ENCODE measurements around the gene TPBGL.
A peak's percentile ranks its signal among the peaks of the same experiment; 100 is the strongest.

The TPBGL gene

DNA sequence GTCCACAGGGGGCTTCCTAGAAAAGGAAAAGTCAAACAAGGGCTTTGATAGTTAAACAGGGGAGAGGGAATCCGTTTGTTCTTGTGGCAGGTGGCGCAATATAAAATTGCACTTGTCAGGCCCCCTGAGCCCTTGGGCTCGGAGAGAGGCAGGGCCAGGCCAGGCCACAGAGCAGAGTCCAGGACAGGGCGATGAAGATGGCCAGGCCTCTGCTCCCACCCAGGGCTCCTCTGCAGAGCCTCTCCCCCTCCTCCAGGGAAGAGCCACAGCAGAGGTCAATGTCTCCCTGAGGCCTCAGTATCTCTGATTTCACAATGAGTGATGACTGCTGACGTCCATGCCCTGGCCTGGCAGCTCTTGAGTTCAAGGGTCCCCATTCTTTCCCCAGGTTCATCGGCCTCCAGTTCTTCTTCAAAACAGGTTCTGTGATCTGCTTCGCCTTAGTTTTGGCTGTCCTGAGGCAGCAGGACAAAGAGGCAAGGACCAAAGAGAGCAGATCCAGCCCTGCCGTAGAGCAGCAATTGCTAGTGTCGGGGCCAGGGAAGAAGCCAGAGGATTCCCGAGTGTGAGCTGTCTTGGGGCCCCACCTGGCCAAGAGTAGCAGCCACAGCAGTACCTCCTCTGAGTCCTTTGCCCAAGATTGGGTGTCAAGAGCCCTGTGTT, 36.4 kb upstream of the TPBGL start:
- Histone ChIP-seq H3K36me3 (replicated peaks) (no peaks in the 10 kb centered on the region), H3K27me3 (replicated peaks) (peaks cover 2% of the 10 kb centered on the region), H3K4me3 (ENCODE audit: low read depth, low read length) (no peak overlapping the region), H3K27ac (no peak overlapping the region)
- DNase-seq = no peak
- TF ChIP-seq, protein P1, sequence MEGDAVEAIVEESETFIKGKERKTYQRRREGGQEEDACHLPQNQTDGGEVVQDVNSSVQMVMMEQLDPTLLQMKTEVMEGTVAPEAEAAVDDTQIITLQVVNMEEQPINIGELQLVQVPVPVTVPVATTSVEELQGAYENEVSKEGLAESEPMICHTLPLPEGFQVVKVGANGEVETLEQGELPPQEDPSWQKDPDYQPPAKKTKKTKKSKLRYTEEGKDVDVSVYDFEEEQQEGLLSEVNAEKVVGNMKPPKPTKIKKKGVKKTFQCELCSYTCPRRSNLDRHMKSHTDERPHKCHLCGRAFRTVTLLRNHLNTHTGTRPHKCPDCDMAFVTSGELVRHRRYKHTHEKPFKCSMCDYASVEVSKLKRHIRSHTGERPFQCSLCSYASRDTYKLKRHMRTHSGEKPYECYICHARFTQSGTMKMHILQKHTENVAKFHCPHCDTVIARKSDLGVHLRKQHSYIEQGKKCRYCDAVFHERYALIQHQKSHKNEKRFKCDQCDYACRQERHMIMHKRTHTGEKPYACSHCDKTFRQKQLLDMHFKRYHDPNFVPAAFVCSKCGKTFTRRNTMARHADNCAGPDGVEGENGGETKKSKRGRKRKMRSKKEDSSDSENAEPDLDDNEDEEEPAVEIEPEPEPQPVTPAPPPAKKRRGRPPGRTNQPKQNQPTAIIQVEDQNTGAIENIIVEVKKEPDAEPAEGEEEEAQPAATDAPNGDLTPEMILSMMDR (IDR thresholded peaks at IDR 0.05; ENCODE audit: low read depth, low read length, missing control alignments) = no peak
- in situ Hi-C loops (cut with HindIII; ENCODE audit: low pct_ligation_motif_present, low sequenced_read_pairs) = no loop called here

DNA sequence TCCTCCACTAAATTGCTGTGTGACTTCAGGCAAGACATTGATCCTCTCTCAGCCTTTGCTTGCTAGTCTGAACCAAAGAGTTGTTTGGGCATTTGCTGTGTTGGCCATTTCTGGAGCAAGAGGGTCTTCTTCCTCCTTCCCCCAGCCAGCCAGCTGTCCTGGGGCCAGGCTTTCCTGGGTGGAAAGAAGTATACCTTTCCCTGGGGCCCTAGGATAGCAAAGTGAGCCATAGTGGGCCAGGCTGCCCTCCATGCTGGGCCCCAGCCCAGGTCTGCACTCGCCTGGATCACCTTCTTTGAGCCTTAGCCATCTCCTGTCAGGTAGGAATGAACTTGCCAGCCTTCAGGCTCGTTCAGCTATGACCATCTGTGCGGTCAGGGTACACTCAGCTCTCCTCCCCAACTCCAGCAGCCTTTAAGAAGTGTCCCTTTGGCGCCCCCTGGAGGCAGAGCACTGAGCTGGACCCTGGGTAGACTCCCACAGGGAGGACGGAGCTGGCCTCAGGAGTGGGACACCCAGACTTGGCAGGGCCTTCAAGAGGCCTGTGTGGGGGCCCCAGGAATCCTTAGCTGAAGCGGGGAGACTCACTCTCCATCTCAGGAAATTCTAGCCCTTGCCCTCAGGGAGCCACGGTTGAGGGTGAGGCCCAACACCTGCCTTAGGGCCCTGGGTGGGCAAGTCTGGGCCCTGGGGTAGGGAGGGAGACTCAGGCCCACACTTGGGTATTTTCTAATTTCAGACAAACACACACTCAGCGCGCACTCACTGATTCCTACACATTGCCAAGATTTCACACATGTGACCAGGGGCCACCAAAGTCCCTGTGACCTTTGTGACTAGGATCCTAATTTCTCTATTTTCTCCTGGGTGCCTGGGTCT, 35.6 kb upstream of the TPBGL start:
- Histone ChIP-seq H3K27ac (no peak overlapping the region), H3K36me3 (replicated peaks) (no peaks in the 10 kb centered on the region), H3K27me3 (replicated peaks) (peaks cover 2% of the 10 kb centered on the region), H3K4me3 (ENCODE audit: low read depth, low read length) (no peak overlapping the region)
- peak; percentile 85 for DNase-seq
- in situ Hi-C loops (cut with HindIII; ENCODE audit: low pct_ligation_motif_present, low sequenced_read_pairs) = no loop called here
- TF ChIP-seq, protein P1 (IDR thresholded peaks at IDR 0.05; ENCODE audit: low read depth, low read length, missing control alignments) = peak; percentile 98

DNA sequence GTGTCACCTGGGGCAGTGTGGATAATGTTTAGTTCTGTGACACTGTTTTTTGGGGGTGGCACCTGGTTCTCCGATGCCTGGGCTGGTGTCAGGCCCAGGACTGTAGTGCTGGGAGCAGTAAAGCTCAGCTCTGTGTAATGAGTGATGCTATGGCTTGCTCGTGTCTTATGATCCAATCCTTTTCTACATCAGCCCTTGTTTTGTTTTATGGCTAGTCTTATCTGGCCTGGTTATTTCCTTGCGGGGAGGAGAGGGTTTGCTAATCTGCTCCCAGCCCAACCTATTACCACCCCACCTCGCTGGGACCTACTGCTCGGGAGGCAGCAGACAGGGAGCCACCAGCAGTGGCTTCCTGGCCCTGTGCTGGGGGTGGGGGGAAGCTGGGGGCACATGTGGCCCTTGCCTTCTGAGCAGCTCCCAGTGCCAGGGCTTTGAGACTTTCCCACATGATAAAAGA, 35.0 kb upstream of the TPBGL start:
- in situ Hi-C loops (cut with HindIII; ENCODE audit: low pct_ligation_motif_present, low sequenced_read_pairs) = no loop called here
- DNase-seq = no peak

DNA sequence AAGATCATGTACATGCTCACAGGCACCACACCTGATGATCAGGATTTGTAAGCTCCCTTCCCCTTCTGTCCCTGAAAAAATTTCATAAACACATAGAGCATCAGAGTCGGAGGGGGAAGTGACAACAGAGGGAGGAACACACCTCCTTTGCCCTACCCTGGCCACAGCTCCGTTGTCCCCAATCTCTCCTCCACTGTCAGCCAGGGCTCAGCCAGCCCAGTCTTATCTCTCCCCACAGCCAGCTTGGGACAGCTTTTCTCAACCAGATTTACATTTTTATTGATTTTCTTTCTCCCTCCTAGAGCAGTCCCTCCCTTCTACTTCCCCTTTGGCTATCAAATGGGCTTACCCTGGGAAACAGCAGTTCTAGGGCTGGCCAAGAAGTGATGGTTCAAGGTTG, 32.1 kb upstream of the TPBGL start:
- in situ Hi-C loops (cut with HindIII; ENCODE audit: low pct_ligation_motif_present, low sequenced_read_pairs) = no loop called here
- Histone ChIP-seq H3K36me3 (replicated peaks) (no peaks in the 10 kb centered on the region), H3K27ac (no peak overlapping the region), H3K27me3 (replicated peaks) (peaks cover 2% of the 10 kb centered on the region), H3K4me3 (ENCODE audit: low read depth, low read length) (no peak overlapping the region)
- no peak for DNase-seq
- TF ChIP-seq, protein P1 (IDR thresholded peaks at IDR 0.05; ENCODE audit: low read depth, low read length, missing control alignments) = no peak

More for the DNA sequence above, 35.0 kb upstream of the TPBGL start:
- H3K27me3 ChIP-seq (replicated peaks) = peaks cover 2% of the 10 kb centered on the region
- TF ChIP-seq, protein P1 (IDR thresholded peaks at IDR 0.05; ENCODE audit: low read depth, low read length, missing control alignments) = no peak
- H3K36me3 ChIP-seq (replicated peaks) = no peaks in the 10 kb centered on the region
- no peak overlapping the region for H3K4me3 ChIP-seq (ENCODE audit: low read depth, low read length)
- H3K27ac ChIP-seq = no peak overlapping the region

DNA sequence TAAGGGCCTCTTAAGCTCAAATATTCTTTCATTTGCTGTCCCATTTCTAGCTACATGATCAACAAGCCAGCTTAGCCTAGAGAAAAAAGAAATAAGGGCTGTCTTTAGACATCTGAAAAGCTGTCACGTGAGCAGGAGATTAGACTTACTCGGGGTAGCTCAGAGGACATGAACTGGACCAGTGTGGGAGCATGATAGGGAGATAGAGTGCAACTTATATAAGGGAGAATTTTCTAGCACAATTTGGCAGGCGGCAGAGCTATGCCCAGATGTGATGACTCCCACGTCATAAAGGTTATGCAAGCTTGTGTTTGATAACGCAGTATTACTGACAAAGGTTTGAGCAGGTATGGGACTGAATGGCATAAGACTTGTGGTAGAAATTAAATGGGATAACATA, 28.2 kb upstream of the TPBGL start:
- Histone ChIP-seq H3K4me3 (ENCODE audit: low read depth, low read length) (no peak overlapping the region), H3K36me3 (replicated peaks) (no peaks in the 10 kb centered on the region), H3K27ac (no peak overlapping the region), H3K27me3 (replicated peaks) (no peaks in the 10 kb centered on the region)
- in situ Hi-C loops (cut with HindIII; ENCODE audit: low pct_ligation_motif_present, low sequenced_read_pairs) = no loop called here
- no peak for DNase-seq
- TF ChIP-seq, protein P1 (IDR thresholded peaks at IDR 0.05; ENCODE audit: low read depth, low read length, missing control alignments) = no peak
